ENCODE data around the gene CLIC3. TPM values are rescaled to one million over a fixed set of nuclear protein-coding genes. Genes with fewer than 3 reads are reported as not detected.

The CLIC3 gene
- total RNA-seq, 1 experiment from 2014 or later: 4.2 TPM

DNA sequence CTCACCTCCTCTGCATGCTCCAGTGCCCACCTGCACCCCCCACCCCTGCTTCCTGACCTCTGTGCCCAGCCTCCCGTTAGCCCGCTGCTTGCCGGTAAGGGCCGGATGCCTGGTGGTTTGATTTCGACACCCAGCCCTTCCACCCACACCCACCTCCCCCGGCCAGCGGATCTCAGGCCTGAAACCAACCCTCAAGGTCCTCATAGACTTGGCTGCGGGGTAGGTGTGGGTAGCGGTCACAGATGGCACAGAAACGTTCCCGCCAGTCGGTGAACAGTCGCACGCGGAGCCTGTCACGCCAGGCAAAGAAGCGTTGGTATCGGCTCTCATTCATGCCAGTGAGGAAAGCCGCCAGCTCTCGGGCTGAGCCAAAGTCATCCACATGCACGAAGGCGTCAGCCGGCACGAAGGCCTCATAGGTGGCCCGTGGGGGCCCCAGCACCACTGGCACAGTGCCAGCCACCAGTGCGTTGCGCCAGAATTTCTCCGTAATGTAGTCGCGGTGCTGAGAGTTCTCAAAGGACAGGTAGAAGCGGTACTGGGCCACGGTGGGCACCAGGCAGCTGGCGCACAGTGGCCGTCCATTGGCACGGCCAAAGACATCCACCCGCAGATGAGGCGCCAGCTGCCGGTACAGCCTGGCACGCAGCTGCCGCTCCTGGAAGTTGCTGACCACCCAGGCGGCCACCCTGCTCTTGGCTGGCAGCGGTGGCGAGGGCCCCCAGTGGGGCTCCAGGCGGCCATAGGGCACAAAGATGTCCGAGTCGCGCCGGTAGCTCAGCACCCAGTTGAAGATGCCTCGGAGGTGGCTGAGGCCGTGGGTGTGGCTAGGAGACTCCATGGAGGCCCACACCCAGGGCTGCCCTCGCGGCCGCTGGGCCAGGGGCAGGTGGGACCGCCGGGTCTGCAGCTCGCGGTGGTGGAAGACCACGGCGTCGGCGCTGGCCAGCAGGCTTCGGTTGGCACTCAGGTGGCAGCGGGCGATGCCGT is 34.5 kb upstream of the CLIC3 start:
- CTCF ChIA-PET: interaction anchor here (0.7 to 8.1 kb wide), 10 partner anchors 14 to 312 kb away, joined by 3 to 85 read pairs (median 8); partner anchors contain the start of genes NPDC1 and SAPCD2
- no TSS peak for BruUV-seq (replicated peaks)

DNA sequence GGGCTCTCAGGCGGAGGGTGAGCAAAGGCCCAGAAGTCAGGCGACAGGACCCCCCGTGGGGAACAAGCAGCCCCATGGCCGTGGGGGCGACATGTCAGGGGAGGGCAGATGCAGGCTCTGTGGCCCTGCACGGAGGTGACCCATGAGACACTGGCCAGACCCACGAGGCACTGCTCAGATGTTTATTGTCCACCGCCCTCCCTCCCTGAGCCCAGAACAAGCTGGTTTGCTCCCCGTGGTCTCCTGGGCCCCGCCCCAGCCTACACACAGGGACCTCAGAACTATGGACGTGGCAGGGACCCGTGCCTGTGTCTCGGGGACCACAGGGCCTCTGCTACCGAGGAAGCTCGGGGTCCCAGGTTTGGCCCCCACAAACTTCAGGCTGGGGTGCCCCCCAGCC is 33.6 kb upstream of the CLIC3 start:
- POLR2A ChIA-PET: interaction anchor here (0.6 to 1.9 kb wide), 3 partner anchors 13 to 395 kb away, joined by 3 to 4 read pairs (median 3); no protein-coding TSS in a partner anchor
- TF ChIP-seq, protein P1, sequence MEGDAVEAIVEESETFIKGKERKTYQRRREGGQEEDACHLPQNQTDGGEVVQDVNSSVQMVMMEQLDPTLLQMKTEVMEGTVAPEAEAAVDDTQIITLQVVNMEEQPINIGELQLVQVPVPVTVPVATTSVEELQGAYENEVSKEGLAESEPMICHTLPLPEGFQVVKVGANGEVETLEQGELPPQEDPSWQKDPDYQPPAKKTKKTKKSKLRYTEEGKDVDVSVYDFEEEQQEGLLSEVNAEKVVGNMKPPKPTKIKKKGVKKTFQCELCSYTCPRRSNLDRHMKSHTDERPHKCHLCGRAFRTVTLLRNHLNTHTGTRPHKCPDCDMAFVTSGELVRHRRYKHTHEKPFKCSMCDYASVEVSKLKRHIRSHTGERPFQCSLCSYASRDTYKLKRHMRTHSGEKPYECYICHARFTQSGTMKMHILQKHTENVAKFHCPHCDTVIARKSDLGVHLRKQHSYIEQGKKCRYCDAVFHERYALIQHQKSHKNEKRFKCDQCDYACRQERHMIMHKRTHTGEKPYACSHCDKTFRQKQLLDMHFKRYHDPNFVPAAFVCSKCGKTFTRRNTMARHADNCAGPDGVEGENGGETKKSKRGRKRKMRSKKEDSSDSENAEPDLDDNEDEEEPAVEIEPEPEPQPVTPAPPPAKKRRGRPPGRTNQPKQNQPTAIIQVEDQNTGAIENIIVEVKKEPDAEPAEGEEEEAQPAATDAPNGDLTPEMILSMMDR (IDR thresholded peaks at IDR 0.05; ENCODE audit: unreplicated experiment): no peak
- CTCF ChIA-PET: interaction anchor here (0.6 to 8.1 kb wide), 41 partner anchors 8 to 587 kb away, joined by 3 to 85 read pairs (median 5); partner anchors contain the start of genes AJM1, C8G, CLIC3 and MAN1B1
- Mint-ChIP-seq H3K9me3 (ENCODE audit: unreplicated experiment) (no peaks in the 10 kb centered on the region), H3K27ac (ENCODE audit: low read depth, unreplicated experiment) (no peak overlapping the region), H3K27me3 (ENCODE audit: insufficient read depth, unreplicated experiment) (no peaks in the 10 kb centered on the region), H3K4me3 (ENCODE audit: unreplicated experiment) (no peak overlapping the region), H3K36me3 (ENCODE audit: insufficient read depth, unreplicated experiment) (peaks cover 5% of the 10 kb centered on the region), H3K4me1 (ENCODE audit: insufficient read depth, unreplicated experiment) (peaks cover 8% of the 10 kb centered on the region)
- BruUV-seq (replicated peaks): no TSS peak
- intact Hi-C loops (cut with micrococcal nuclease): no loop called here
- DNase-seq (ENCODE audit: unreplicated experiment): no peak

More for the DNA sequence above, 34.5 kb upstream of the CLIC3 start:
- POLR2A ChIA-PET: interaction anchor here (0.6 kb wide), 1 partner anchor 394 kb away, joined by 3 read pairs; no protein-coding TSS in a partner anchor
- DNase-seq (ENCODE audit: unreplicated experiment): no peak
- peaks cover 8% of the 10 kb centered on the region for H3K4me1 Mint-ChIP-seq (ENCODE audit: insufficient read depth, unreplicated experiment)
- H3K27ac Mint-ChIP-seq (ENCODE audit: low read depth, unreplicated experiment): no peak overlapping the region
- H3K27me3 Mint-ChIP-seq (ENCODE audit: insufficient read depth, unreplicated experiment): no peaks in the 10 kb centered on the region
- no peak overlapping the region for H3K4me3 Mint-ChIP-seq (ENCODE audit: unreplicated experiment)
- no peaks in the 10 kb centered on the region for H3K9me3 Mint-ChIP-seq (ENCODE audit: unreplicated experiment)
- peaks cover 5% of the 10 kb centered on the region for H3K36me3 Mint-ChIP-seq (ENCODE audit: insufficient read depth, unreplicated experiment)
- TF ChIP-seq, protein P1 (IDR thresholded peaks at IDR 0.05; ENCODE audit: unreplicated experiment): no peak
- intact Hi-C loops (cut with micrococcal nuclease): no loop called here

DNA sequence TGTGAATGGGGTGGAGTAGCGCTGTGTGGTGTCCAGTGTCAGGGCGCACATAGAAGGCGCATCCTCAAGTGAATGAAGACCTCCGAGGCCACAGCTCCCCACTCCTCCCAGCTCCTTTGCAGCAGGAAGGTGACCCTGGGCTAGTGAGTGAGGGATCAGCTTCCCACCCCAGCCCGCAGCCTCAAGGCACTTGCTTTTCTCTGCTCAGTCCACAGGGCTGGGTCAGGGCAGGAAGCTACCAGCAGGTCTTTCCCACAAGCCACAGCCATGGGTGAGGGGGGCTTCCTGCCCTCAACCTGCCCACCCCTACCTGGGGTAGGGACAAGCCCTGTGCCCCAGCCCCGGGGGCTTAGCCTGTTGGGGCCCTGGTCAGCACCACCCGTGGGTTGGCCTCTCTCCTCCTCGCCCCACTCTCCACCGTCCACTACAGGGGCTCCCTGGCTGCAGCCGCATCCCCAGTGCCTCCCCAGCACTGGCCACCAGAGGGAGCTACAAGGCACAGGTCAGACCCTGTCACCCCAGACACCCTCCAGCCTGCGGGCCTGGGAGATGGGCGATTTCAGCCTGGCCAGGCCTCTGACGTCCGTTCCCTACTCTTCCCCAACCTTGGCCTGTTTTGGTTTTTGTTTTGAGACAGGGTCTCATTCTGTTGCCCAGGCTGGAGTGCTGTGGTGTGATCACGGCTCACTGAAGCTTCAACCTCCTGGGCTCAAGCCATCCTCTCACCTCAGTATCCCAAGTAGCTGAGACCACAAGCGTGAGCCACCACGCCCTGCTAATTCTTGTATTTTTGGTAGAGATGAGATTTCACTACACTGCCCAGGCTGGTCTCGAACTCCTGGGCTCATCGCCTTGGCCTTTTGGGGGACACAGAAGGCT is 32.9 kb upstream of the CLIC3 start:
- no TSS peak for BruUV-seq (replicated peaks)
- DNase-seq (ENCODE audit: unreplicated experiment): peak; percentile 70
- Mint-ChIP-seq H3K27me3 (ENCODE audit: insufficient read depth, unreplicated experiment) (no peaks in the 10 kb centered on the region), H3K27ac (ENCODE audit: low read depth, unreplicated experiment) (no peak overlapping the region), H3K4me1 (ENCODE audit: insufficient read depth, unreplicated experiment) (peaks cover 8% of the 10 kb centered on the region), H3K4me3 (ENCODE audit: unreplicated experiment) (peak overlapping the region; percentile 67), H3K36me3 (ENCODE audit: insufficient read depth, unreplicated experiment) (peaks cover 5% of the 10 kb centered on the region), H3K9me3 (ENCODE audit: unreplicated experiment) (no peaks in the 10 kb centered on the region)
- ChIA-PET CTCF (interaction anchor here (0.6 to 8.1 kb wide), 57 partner anchors 8 to 586 kb away, joined by 3 to 85 read pairs (median 4); partner anchors contain the start of genes AJM1, C8G, CLIC3 and MAN1B1), POLR2A (interaction anchor here (1.4 to 1.9 kb wide), 2 partner anchors 14 to 17 kb away, joined by 3 to 4 read pairs; no protein-coding TSS in a partner anchor)
- intact Hi-C loops (cut with micrococcal nuclease): no loop called here
- TF ChIP-seq, protein P1 (IDR thresholded peaks at IDR 0.05; ENCODE audit: unreplicated experiment): peak; percentile 85
